GM18502 (cell line): ENCODE results near the gene SHISA6.

ENCODE experiments used
- ATAC-seq: cut with Tn5 transposase; IDR thresholded peaks from one replicate; pipeline ENCODE4 v1.9.1; 2021; ENCODE audit warnings: mild to moderate bottlenecking; ENCODE audit not compliant: unreplicated experiment, poor library complexity

The SHISA6 gene

GRCh38 chr17:11264183-11264871, 23.3 kb downstream of the SHISA6 start:
- ATAC-seq, result no peak

DNA sequence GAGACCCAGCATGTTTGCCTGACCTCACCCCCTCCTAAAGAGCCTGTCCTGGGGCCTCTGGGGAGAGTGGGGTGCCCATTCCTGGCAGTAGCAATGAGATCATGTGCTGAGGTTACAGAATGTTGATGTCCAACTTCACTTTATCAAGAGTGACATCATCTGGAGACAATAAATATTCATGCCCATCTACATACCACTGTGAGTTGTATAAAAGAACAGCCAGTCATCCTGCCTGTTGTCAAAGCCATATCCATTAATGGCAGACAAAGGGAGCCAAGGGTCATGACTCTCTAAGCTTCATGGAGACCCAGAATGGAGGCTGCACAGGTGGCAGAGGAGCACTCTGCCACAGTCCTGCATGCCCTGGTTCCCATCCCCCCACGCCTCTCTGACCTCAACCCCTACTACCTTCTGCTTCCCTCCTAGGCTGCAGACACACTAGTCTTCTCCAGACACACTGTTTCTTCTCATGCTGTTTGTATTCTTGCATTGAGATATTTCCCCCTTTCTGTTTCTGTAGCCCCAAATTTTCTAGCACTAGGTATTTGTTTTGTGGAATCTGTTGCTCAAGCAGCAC, 27.1 kb downstream of the SHISA6 start:
- ATAC-seq, result no peak

- no peak for ATAC-seq
Measured at GRCh38 chr17:11269210-11269609, 28.2 kb downstream of the SHISA6 start.

- no peak for ATAC-seq
Measured at GRCh38 chr17:11272191-11272590, 31.2 kb downstream of the SHISA6 start.

GRCh38 chr17:11273596-11273995, 32.6 kb downstream of the SHISA6 start:
- ATAC-seq, result no peak

DNA sequence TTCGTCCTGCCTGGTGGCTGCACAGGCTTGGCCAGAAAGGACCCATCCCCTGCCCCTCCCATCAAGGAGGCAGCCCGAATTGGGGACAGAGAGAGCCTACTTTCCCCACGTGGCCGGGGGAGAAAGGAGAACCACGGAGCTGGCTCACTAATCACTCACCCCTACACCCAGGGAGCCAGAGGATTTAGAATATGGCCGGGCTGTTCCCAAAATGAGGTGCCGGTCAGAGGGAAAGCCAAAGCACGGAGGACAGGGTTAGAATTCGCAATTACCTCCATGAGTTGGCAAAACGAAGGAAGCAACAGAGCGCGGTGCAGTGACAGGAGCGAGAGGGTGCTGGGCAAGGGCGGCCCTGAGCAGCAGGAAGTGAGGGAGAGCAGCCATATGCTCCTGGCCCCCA, 33.1 kb downstream of the SHISA6 start:
- no peak for ATAC-seq

- ATAC-seq, result no peak
Measured at GRCh38 chr17:11276486-11276885, 35.5 kb downstream of the SHISA6 start.

DNA sequence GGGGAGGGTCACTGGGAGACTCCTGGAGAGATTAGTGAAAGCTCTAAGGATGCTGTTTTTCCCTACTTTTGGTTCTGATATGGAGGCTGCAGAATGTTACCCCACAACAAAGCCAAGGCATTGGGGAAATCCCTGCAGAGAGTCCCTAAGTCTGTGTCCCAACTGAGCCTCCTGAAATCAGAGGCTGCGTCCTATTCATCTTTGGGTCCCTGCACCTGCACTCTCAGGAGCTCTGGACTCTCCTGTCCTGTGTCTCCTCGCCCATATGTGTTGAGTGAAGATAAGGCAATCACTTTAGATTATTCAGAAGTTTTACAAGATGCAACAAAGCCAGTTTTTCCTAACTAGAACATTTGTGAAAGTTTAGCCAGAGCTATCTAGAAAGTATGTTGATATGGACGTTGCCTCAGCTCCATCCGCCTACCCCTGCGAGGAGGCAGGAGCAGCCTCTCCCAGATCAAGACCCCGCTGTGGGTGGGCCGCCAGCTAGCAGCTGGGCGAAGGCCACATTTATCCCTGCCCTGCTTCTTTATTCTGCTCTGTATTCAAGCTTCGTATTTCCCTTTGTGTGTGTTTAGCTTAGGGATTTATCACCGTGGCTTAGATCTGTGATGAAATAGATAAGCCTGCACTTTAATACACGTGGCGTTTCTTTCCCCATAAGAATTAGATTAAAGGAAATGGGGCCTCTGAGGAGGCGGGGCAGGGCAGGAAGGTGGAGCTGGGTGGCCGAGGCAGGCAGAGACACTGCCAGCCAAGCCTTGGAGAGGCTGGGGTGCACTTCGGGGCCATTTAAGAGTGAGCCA, 37.4 kb downstream of the SHISA6 start:
- ATAC-seq, result no peak

GRCh38 chr17:11278992-11279270, 37.9 kb downstream of the SHISA6 start:
- no peak for ATAC-seq

DNA sequence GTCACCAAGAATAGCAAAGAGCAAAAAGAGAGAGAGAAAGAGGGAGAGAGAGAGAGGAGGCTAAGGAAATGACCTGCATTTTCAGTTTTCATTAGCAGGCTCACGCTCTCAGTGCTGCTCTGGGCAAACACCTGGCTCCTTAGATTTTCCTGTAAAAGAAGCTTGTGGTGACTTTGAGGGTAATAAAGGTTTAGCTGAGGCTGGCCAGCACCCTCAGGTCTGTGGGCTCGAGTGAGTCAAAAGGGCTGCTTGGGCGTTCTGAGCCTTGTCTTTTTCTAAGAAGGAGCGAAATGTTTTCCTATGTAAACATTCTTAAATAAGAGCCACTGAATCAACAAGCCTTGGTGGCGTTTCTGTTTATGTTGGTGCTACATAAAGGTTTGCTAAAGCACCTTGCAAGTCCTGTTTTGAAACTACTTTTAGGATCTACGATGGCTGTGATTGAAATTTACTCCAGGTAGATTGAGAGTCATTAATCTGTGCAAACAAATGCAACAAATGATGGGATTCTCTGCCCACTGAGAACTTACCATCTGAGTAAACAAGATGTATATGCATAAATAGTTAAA, 38.8 kb downstream of the SHISA6 start:
- no peak for ATAC-seq

- ATAC-seq, result no peak
Measured at GRCh38 chr17:11282586-11282985, 41.6 kb downstream of the SHISA6 start.

- ATAC-seq, result no peak
Measured at GRCh38 chr17:11284811-11285210, 43.8 kb downstream of the SHISA6 start.

DNA sequence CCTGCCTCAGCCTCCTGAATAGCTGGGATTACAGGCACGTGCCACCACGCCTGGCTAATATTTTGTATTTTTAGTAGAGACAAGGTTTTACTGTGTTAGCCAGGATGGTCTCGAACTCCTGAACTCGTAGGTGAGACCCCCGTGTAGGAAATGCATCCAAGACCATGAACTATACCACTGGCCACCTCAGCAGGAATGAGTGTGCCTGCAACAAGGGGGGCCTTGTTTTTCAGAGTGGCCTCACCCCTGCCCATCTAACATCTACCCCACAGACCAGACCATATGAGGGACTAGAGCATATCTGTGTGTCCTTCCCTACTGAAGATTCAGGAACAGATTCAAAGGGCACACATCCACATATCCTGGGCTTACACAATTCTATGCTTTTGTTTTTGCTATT, 44.9 kb downstream of the SHISA6 start:
- no peak for ATAC-seq

DNA sequence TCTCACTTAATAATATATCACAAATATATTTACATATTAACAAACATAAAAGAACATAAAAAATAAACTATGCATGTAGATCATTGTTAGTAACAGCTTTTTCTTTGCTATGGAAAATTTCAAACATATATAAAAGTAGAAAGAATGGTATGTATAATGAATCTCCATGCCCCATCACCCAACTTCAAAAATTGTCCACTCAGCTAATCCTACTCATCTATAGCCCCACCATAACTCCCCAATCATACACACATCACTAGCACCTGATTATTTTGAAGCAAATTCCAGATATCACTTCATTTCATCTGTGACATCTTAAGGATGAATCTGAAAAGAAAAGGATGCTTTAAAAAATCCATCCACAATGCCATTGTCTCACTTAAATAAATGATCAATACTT, 46.8 kb downstream of the SHISA6 start:
- no peak for ATAC-seq

GRCh38 chr17:11290814-11291213, 49.8 kb downstream of the SHISA6 start:
- ATAC-seq, result no peak

DNA sequence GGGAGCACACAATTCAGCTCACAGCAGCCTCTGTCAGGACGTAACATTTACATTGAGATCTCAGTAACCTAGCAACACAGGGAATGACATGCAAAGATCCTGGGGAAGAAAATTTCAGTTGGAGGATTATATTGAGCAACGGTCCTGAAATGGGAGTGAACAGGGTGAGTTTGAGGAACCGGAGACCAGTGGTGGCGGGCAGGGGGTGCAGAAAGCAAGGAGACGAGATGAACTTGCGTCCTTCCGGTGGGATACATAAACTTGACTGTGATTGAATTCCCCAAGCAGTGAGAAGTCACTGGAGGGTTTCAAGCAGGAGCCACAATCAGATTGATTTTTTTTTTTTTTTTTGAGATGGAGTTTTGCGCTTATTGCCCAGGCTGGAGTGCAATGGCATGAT, 51.5 kb downstream of the SHISA6 start:
- ATAC-seq, result no peak

DNA sequence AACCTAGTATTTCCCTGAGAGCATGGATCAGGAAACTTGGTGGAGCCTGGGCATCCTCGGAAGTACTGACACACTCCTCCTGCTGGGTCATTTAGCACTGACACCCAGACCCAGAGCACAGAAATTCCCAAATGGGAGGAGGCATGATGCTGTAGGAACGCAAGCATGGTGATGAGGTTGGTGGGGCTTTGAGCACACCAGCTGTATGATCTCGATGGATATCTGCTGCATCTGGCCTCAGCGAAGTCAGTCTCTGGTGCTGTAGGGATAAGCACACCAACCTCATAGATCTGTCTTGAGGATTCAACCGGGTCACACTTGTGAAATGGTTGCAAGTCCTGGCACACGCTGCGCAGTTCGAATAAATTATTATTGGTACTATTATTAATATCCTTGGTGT, 52.5 kb downstream of the SHISA6 start:
- no peak for ATAC-seq

DNA sequence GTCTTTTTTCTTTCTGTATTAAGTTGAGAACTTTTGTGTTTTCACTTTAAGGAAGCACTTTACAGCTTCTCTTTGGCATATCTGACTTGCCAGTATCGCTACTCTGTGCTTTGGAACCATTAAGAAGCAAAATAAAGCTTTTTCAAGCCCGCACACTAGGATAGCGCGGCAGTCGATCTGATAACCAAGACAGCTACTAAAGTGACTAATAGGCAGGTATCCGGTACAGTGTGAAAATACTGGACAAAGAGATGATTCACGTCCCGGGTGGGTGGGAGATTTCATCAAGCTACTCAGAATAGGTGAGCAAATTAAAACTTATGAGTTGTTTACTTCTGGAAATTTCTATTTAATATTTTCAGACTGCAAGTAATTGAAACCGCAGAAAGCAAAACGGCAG, 53.8 kb downstream of the SHISA6 start:
- ATAC-seq, result no peak

GRCh38 chr17:11296994-11297393, 56.0 kb downstream of the SHISA6 start:
- ATAC-seq, result no peak

DNA sequence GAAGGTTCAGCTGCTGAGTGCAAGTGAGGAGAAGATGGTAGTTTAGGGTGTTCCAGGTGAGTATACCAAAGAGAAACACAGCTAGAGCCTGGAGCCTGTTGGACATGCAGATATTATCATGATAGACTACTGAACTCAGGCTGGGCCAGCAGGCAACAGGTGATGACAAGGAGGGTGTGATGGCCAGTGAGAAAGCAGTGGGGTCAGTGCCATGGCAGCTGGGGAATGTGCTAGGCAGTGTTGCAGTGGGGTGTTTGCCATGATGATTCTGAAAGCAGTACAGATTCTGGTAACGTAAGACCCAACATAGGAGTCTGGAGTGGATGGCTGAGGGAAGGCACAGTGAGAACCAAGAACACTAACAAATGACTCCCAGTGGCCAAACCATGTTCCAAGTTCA, 57.4 kb downstream of the SHISA6 start:
- no peak for ATAC-seq

- ATAC-seq, result no peak
Measured at GRCh38 chr17:11300201-11300600, 59.2 kb downstream of the SHISA6 start.
